SK-N-SH treated with all-trans-retinoic acid at 6 μM for 48 hours (cell line): ENCODE results near the gene DCXR.

Source experiments
- ARNTL ChIP-seq: fragments of 450-650 bp; formaldehyde crosslinking; IDR thresholded peaks from 2 replicates; pipeline ENCODE4 v1.5.0; 2020; ENCODE audit warnings: low read depth, mild to moderate bottlenecking, moderate library complexity, borderline replicate concordance
- ESRRG ChIP-seq: fragments of 250-450 bp; sonication (Bioruptor Pico); IDR thresholded peaks from 2 replicates; pipeline ENCODE4 v1.6.1; 2021; ENCODE audit warnings: mild to moderate bottlenecking
- OSR1 ChIP-seq: fragments of 250-450 bp; sonication (Bioruptor Pico); IDR thresholded peaks from 2 replicates; pipeline ENCODE4 v1.8.0; 2022; ENCODE audit warnings: moderate library complexity, mild to moderate bottlenecking, inconsistent platforms
- PPARA ChIP-seq: fragments of 250-450 bp; sonication (Bioruptor Pico); IDR thresholded peaks from 2 replicates; pipeline ENCODE4 v1.5.0; 2020; ENCODE audit warnings: mild to moderate bottlenecking, borderline replicate concordance
- RARB ChIP-seq: fragments of 250-450 bp; sonication (Bioruptor Pico); IDR thresholded peaks from 2 replicates; pipeline ENCODE4 v1.8.0; 2021; ENCODE audit warnings: mild to moderate bottlenecking, moderate library complexity
- SNAI2 ChIP-seq: fragments of 250-450 bp; sonication (Bioruptor Pico); IDR thresholded peaks from 2 replicates; pipeline ENCODE4 v1.5.0; 2020; ENCODE audit warnings: mild to moderate bottlenecking, moderate library complexity
- ZFP30 ChIP-seq: fragments of 450-650 bp; formaldehyde crosslinking; IDR thresholded peaks from 2 replicates; pipeline ENCODE4 v1.5.0; 2022; ENCODE audit warnings: mild to moderate bottlenecking, moderate library complexity
- ZNF70 ChIP-seq: fragments of 450-650 bp; formaldehyde crosslinking; IDR thresholded peaks from 2 replicates; pipeline ENCODE4 v1.5.0; 2020; ENCODE audit warnings: mild to moderate bottlenecking, moderate library complexity
- TF ChIP-seq, protein P1 (sequence below): fragments of 250-450 bp; sonication (Bioruptor Pico); IDR thresholded peaks from 2 replicates; pipeline ENCODE4 v1.8.0; 2020; ENCODE audit warnings: mild to moderate bottlenecking, moderate library complexity, borderline replicate concordance
- TF ChIP-seq, protein P2 (sequence below): fragments of 250-450 bp; sonication (Bioruptor Pico); IDR thresholded peaks from 2 replicates; pipeline ENCODE4 v1.5.1; 2021; ENCODE audit warnings: mild to moderate bottlenecking, moderate library complexity
- TF ChIP-seq, protein P3 (sequence below): fragments of 250-450 bp; sonication (Bioruptor Pico); IDR thresholded peaks from 2 replicates; pipeline ENCODE4 v1.8.0; 2021; ENCODE audit warnings: low read depth, mild to moderate bottlenecking, moderate library complexity, borderline replicate concordance

DNA sequence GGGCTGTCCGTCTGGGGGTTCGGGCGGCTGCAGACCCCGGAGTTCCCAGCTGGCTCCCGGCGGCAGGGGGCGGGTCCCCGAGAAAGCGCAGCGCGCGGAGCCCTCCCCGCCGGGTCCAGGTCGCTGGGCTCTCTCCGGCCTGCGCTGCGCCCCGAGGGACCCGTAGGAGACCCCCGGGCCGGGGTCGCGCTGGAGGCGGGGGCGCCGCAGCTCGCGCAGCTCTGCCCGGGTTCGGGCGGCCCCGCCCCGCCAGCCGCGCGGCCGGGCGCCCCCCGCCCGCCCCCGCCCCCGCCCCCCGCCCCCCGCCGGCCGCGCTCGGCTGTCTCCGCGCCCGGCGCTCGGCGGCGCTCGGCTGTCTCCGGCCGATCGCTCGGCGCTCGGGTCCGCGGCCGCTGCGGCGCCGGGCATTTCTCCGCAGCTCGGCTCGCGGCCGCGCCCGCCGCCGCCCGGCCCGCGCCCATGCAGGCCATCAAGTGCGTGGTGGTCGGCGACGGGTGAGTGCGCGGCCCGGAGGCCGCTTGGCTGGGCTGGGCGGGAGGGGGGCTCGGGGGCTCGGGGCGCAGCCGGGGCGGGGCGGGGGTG is 6.1 kb downstream of the DCXR start, which contains the start of gene RAC3:
- TF ChIP-seq RARB (CRISPR knock-in tag) (no peak), ZNF70 (CRISPR knock-in tag) (no peak), ZFP30 (CRISPR knock-in tag) (no peak), OSR1 (CRISPR knock-in tag) (no peak), PPARA (no peak), ESRRG (no peak), SNAI2 (no peak), ARNTL (CRISPR knock-in tag) (no peak)
- TF ChIP-seq, protein P1, sequence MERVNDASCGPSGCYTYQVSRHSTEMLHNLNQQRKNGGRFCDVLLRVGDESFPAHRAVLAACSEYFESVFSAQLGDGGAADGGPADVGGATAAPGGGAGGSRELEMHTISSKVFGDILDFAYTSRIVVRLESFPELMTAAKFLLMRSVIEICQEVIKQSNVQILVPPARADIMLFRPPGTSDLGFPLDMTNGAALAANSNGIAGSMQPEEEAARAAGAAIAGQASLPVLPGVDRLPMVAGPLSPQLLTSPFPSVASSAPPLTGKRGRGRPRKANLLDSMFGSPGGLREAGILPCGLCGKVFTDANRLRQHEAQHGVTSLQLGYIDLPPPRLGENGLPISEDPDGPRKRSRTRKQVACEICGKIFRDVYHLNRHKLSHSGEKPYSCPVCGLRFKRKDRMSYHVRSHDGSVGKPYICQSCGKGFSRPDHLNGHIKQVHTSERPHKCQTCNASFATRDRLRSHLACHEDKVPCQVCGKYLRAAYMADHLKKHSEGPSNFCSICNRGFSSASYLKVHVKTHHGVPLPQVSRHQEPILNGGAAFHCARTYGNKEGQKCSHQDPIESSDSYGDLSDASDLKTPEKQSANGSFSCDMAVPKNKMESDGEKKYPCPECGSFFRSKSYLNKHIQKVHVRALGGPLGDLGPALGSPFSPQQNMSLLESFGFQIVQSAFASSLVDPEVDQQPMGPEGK (CRISPR knock-in tag): no peak
- TF ChIP-seq, protein P2, sequence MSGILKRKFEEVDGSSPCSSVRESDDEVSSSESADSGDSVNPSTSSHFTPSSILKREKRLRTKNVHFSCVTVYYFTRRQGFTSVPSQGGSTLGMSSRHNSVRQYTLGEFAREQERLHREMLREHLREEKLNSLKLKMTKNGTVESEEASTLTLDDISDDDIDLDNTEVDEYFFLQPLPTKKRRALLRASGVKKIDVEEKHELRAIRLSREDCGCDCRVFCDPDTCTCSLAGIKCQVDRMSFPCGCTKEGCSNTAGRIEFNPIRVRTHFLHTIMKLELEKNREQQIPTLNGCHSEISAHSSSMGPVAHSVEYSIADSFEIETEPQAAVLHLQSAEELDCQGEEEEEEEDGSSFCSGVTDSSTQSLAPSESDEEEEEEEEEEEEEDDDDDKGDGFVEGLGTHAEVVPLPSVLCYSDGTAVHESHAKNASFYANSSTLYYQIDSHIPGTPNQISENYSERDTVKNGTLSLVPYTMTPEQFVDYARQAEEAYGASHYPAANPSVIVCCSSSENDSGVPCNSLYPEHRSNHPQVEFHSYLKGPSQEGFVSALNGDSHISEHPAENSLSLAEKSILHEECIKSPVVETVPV (CRISPR knock-in tag): no peak
- TF ChIP-seq, protein P3, sequence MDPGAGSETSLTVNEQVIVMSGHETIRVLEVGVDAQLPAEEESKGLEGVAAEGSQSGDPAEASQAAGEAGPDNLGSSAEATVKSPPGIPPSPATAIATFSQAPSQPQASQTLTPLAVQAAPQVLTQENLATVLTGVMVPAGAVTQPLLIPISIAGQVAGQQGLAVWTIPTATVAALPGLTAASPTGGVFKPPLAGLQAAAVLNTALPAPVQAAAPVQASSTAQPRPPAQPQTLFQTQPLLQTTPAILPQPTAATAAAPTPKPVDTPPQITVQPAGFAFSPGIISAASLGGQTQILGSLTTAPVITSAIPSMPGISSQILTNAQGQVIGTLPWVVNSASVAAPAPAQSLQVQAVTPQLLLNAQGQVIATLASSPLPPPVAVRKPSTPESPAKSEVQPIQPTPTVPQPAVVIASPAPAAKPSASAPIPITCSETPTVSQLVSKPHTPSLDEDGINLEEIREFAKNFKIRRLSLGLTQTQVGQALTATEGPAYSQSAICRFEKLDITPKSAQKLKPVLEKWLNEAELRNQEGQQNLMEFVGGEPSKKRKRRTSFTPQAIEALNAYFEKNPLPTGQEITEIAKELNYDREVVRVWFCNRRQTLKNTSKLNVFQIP (CRISPR knock-in tag): no peak
